ENCODE data around the gene ZNF862. TPM values are rescaled to one million over a fixed set of nuclear protein-coding genes. Genes with fewer than 3 reads are reported as not detected.

ZNF862 gene
- total and polyA plus RNA-seq, 2 of the 8 experiments (the other 6 are each of a cell fraction or from before 2014, with no cell fraction given): 1.8 to 3.9 TPM

DNA sequence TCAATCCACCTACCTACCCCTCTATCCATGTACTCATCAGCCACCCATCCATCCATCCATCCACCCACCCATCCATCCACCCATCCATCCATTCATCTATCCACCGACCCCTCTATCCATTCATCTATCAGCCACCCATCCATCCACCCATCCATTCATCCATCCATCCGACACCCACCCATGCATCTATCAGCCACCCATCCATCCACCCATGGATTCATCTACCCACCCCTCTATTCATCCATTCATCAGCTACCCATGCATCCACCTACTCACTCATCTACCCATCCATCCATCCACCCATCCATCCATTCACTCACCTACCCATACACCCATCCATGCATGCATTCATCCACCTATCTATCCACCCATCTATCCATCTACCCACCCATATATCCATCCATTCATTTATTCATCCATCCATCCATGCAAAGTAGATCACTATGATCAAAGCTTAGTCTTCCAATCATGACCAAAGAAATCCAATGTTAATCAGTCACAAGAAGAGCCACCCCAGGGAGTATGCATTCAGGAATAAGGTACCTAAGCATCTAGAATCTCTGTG is 37.1 kb upstream of the ZNF862 start (continued):
- TF ChIP-seq, protein P1, sequence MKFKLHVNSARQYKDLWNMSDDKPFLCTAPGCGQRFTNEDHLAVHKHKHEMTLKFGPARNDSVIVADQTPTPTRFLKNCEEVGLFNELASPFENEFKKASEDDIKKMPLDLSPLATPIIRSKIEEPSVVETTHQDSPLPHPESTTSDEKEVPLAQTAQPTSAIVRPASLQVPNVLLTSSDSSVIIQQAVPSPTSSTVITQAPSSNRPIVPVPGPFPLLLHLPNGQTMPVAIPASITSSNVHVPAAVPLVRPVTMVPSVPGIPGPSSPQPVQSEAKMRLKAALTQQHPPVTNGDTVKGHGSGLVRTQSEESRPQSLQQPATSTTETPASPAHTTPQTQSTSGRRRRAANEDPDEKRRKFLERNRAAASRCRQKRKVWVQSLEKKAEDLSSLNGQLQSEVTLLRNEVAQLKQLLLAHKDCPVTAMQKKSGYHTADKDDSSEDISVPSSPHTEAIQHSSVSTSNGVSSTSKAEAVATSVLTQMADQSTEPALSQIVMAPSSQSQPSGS (IDR thresholded peaks at IDR 0.05; ENCODE audit: low read length): no peak
- TF ChIP-seq CTCF (IDR thresholded peaks at IDR 0.05; ENCODE audit: control extremely low read depth in 1 of 3, insufficient read depth in 1 of 3, low read depth in 1 of 3, low read length in 3 of 3) (no peak), BCL11A (IDR thresholded peaks at IDR 0.05; ENCODE audit: low read depth in 2 of 2, low read length in 2 of 2) (no peak), CHD1 (IDR thresholded peaks at IDR 0.05; ENCODE audit: low read depth, low read length) (no peak), KDM4A (IDR thresholded peaks at IDR 0.05; ENCODE audit: low read depth, low read length, severe bottlenecking) (no peak)
